ENCODE measurements around the gene FAM3C. TPM values are rescaled to one million over a fixed set of nuclear protein-coding genes. Genes with fewer than 3 reads are reported as not detected.

The FAM3C gene
- total and polyA plus RNA-seq, 10 of the 15 experiments (the other 5 are each of a cell fraction or from before 2014, with no cell fraction given): 11.0 to 110 (median 27.8) TPM

DNA sequence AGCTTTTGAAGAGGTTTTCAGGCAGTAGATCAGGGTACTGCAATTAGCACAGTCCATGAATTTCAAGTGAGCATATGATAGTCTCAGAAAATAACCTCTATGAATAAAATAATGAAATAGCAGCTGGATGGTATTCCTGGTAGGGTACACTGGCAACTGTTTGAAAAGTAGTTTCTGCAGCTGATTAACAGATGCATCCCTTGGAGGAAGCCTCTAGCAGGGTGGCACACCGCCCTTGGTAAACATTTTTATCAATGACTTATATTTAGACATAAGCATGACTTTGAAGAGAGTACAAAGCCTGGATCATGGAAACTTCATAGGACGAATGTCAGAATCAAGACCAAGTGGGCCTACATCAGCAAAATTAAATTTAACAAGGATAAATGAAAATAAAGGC lies 40.5 kb downstream of the FAM3C start:
- Histone ChIP-seq H2AFZ (ENCODE audit: control insufficient read depth, low read depth, low read length) (no peak overlapping the region), H3K4me1 (ENCODE audit: control insufficient read depth, insufficient read depth, low read length) (no peaks in the 10 kb centered on the region), H3K9me3 (replicated peaks; ENCODE audit: control insufficient read depth, insufficient read depth, low read length) (no peaks in the 10 kb centered on the region), H3K79me2 (ENCODE audit: control insufficient read depth, insufficient read depth, low read length) (no peaks in the 10 kb centered on the region), H3K27ac (ENCODE audit: control insufficient read depth, insufficient read depth) (no peak overlapping the region), H3K4me3 (no peak overlapping the region), H3K4me2 (ENCODE audit: control insufficient read depth, insufficient read depth) (no peak overlapping the region), H4K20me1 (ENCODE audit: control insufficient read depth, insufficient read depth) (no peaks in the 10 kb centered on the region), H3K27me3 (replicated peaks in 1 of 2; ENCODE audit: control insufficient read depth in 2 of 2, insufficient read depth in 2 of 2, low read length in 1 of 2) (no peaks in the 10 kb centered on the region), H3K36me3 (ENCODE audit: control insufficient read depth in 2 of 2, insufficient read depth in 2 of 2, low read length in 1 of 2) (0 out of 4 replicates have a peak, but pooled peaks cover 1 to 5% of the 10 kb centered on the region in 2 experiments), H3K9ac (ENCODE audit: control insufficient read depth, insufficient read depth, low read length) (no peak overlapping the region)
- ATAC-seq (no peak), DNase-seq (ENCODE audit: low read depth, low spot score) (no peak), FAIRE-seq (no peak)
- SMC1A ChIA-PET (ENCODE audit: uncharacterized antibody, unreplicated experiment): interaction anchor here (0.6 to 2.8 kb wide), 4 partner anchors 10 to 29 kb away, joined by 3 to 13 read pairs (median 3); no protein-coding TSS in a partner anchor
- CTCF ChIA-PET: interaction anchor here (1.0 to 2.0 kb wide), 2 partner anchors 11 to 192 kb away, joined by 4 to 5 read pairs; no protein-coding TSS in a partner anchor
- RAD21 ChIA-PET (ENCODE audit: unreplicated experiment): interaction anchor here (1.0 to 1.8 kb wide), 6 partner anchors 11 to 639 kb away, joined by 3 to 6 read pairs (median 3); partner anchors contain the start of gene FAM3C
- POLR2A ChIA-PET: no interaction called here
- BruUV-seq (replicated peaks): no TSS peak
- in situ Hi-C loops (cut with MboI): no loop called here
- 97% methylated on average over 2 of the region's 2 CpGs for WGBS (ENCODE audit: insufficient coverage, insufficient replicate concordance, low lambda C conversion rate, missing lambda C conversion rate)
- intact Hi-C loops (cut with micrococcal nuclease; ENCODE audit: unreplicated experiment): loop anchor here (5.0 kb wide), 1 partner anchor 228 kb away; no protein-coding TSS in a partner anchor
- TF ChIP-seq ETV6 (conservative IDR thresholded peaks at IDR 0.05 in 1 of 2, IDR thresholded peaks at IDR 0.05 in 1 of 2; ENCODE audit: borderline replicate concordance in 1 of 2, low read depth in 1 of 2) (no peak), RELA (IDR thresholded peaks at IDR 0.05; ENCODE audit: borderline replicate concordance, partially characterized antibody) (no peak), FOXK2 (IDR thresholded peaks at IDR 0.05) (no peak), CREM (IDR thresholded peaks at IDR 0.05; ENCODE audit: low read depth) (no peak), NRF1 (conservative IDR thresholded peaks at IDR 0.05; ENCODE audit: low read depth, low read length) (no peak), RFX5 (IDR thresholded peaks at IDR 0.05; ENCODE audit: low read depth, low read length) (no peak), CHD1 (IDR thresholded peaks at IDR 0.05; ENCODE audit: low read depth, low read length) (no peak), IKZF2 (IDR thresholded peaks at IDR 0.05) (no peak), ZNF207 (IDR thresholded peaks at IDR 0.05; ENCODE audit: borderline replicate concordance) (no peak), RUNX3 (IDR thresholded peaks at IDR 0.05; ENCODE audit: low read length) (no peak), EZH2 (IDR thresholded peaks at IDR 0.05; ENCODE audit: borderline replicate concordance, control insufficient read depth, low read depth, low read length) (no peak)
- TF ChIP-seq, protein P1, sequence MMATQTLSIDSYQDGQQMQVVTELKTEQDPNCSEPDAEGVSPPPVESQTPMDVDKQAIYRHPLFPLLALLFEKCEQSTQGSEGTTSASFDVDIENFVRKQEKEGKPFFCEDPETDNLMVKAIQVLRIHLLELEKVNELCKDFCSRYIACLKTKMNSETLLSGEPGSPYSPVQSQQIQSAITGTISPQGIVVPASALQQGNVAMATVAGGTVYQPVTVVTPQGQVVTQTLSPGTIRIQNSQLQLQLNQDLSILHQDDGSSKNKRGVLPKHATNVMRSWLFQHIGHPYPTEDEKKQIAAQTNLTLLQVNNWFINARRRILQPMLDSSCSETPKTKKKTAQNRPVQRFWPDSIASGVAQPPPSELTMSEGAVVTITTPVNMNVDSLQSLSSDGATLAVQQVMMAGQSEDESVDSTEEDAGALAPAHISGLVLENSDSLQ (IDR thresholded peaks at IDR 0.05): no peak
- TF ChIP-seq, protein P2, sequence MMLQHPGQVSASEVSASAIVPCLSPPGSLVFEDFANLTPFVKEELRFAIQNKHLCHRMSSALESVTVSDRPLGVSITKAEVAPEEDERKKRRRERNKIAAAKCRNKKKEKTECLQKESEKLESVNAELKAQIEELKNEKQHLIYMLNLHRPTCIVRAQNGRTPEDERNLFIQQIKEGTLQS (IDR thresholded peaks at IDR 0.05; ENCODE audit: borderline replicate concordance, extremely low read depth, low read depth, low read length): no peak
- TF ChIP-seq, protein P3, sequence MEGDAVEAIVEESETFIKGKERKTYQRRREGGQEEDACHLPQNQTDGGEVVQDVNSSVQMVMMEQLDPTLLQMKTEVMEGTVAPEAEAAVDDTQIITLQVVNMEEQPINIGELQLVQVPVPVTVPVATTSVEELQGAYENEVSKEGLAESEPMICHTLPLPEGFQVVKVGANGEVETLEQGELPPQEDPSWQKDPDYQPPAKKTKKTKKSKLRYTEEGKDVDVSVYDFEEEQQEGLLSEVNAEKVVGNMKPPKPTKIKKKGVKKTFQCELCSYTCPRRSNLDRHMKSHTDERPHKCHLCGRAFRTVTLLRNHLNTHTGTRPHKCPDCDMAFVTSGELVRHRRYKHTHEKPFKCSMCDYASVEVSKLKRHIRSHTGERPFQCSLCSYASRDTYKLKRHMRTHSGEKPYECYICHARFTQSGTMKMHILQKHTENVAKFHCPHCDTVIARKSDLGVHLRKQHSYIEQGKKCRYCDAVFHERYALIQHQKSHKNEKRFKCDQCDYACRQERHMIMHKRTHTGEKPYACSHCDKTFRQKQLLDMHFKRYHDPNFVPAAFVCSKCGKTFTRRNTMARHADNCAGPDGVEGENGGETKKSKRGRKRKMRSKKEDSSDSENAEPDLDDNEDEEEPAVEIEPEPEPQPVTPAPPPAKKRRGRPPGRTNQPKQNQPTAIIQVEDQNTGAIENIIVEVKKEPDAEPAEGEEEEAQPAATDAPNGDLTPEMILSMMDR (IDR thresholded peaks at IDR 0.05 in 2 of 3, conservative IDR thresholded peaks at IDR 0.05 in 1 of 3; ENCODE audit: control insufficient read depth in 2 of 3, extremely low read depth in 1 of 3, insufficient read depth in 1 of 3, low read depth in 3 of 3, low read length in 3 of 3): no peak
- TF ChIP-seq, protein P4, sequence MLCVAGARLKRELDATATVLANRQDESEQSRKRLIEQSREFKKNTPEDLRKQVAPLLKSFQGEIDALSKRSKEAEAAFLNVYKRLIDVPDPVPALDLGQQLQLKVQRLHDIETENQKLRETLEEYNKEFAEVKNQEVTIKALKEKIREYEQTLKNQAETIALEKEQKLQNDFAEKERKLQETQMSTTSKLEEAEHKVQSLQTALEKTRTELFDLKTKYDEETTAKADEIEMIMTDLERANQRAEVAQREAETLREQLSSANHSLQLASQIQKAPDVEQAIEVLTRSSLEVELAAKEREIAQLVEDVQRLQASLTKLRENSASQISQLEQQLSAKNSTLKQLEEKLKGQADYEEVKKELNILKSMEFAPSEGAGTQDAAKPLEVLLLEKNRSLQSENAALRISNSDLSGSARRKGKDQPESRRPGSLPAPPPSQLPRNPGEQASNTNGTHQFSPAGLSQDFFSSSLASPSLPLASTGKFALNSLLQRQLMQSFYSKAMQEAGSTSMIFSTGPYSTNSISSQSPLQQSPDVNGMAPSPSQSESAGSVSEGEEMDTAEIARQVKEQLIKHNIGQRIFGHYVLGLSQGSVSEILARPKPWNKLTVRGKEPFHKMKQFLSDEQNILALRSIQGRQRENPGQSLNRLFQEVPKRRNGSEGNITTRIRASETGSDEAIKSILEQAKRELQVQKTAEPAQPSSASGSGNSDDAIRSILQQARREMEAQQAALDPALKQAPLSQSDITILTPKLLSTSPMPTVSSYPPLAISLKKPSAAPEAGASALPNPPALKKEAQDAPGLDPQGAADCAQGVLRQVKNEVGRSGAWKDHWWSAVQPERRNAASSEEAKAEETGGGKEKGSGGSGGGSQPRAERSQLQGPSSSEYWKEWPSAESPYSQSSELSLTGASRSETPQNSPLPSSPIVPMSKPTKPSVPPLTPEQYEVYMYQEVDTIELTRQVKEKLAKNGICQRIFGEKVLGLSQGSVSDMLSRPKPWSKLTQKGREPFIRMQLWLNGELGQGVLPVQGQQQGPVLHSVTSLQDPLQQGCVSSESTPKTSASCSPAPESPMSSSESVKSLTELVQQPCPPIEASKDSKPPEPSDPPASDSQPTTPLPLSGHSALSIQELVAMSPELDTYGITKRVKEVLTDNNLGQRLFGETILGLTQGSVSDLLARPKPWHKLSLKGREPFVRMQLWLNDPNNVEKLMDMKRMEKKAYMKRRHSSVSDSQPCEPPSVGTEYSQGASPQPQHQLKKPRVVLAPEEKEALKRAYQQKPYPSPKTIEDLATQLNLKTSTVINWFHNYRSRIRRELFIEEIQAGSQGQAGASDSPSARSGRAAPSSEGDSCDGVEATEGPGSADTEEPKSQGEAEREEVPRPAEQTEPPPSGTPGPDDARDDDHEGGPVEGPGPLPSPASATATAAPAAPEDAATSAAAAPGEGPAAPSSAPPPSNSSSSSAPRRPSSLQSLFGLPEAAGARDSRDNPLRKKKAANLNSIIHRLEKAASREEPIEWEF (IDR thresholded peaks at IDR 0.05; ENCODE audit: insufficient replicate concordance, low read depth, low read length): no peak

All from GM12878 (cell line).